B cell (primary cell): ENCODE measurements around the gene ABCA2. TPM values are rescaled to one million over a fixed set of nuclear protein-coding genes. Genes with fewer than 3 reads are reported as not detected.

ENCODE experiments used
- ATAC-seq: fragments of 200-7000 bp; cut with Tn5 transposase; one replicate; pipeline ENCODE4 v1.10.0; 2021; ENCODE audit warnings: low read depth, mild to moderate bottlenecking, moderate number of reproducible peaks, moderate library complexity
- CTCF ChIA-PET: fragments of 350-600 bp; sonication (Branson Sonifier 250); formaldehyde crosslinking; loops from one replicate; lab custom pipeline; 2021; ENCODE audit warnings: antibody characterized with exemption, inconsistent platforms; lab: Charles Lee
- POLR2A ChIA-PET: fragments of 350-600 bp; sonication (Branson Sonifier 250); formaldehyde crosslinking; loops from one replicate; lab custom pipeline; 2021; ENCODE audit warnings: antibody characterized with exemption; lab: Charles Lee
- DNase-seq: peaks from one replicate; pipeline ENCODE4 v3.0.0; 2013
- H2AFZ ChIP-seq: 2 replicates; pipeline ENCODE4 v1.6.1; 2012; ENCODE audit warnings: mild to moderate bottlenecking, low read depth, low read length; ENCODE audit not compliant: insufficient read depth, poor library complexity, severe bottlenecking
- H3K27ac ChIP-seq, 2 donors: 1 replicate in 1 of 2; 2 replicates in 1 of 2; pipeline ENCODE4 v1.5.1; 2012 to 2013; ENCODE audit warnings: low read length in 2 of 2, mild to moderate bottlenecking in 2 of 2, moderate library complexity in 1 of 2
- H3K27me3 ChIP-seq, 4 experiments: fragments of 200-600 bp in 1 of 4; sonication (generic) in 1 of 4; replicated peaks in 1 of 4; 1 replicate in 2 of 4; 2 replicates in 2 of 4; pipeline versions ENCODE4 v1.6.1 to v1.7.0; 2013 to 2016; ENCODE audit warnings: low read length in 3 of 4, mild to moderate bottlenecking in 2 of 4, mixed read lengths in 1 of 4, moderate library complexity in 1 of 4; ENCODE audit not compliant: insufficient read depth in 4 of 4, control insufficient read depth in 3 of 4; ENCODE audit errors: control extremely low read depth in 1 of 4
- H3K36me3 ChIP-seq, 2 experiments: replicated peaks in 1 of 2; 1 replicate in 1 of 2; 2 replicates in 1 of 2; pipeline versions ENCODE4 v1.6.1 to v1.7.1; 2013; ENCODE audit warnings: low read length in 1 of 2; ENCODE audit not compliant: insufficient read depth in 2 of 2, control insufficient read depth in 1 of 2; ENCODE audit errors: control extremely low read depth in 1 of 2, extremely low read depth in 1 of 2
- H3K4me1 ChIP-seq, 2 donors: fragments of 200-600 bp in 1 of 2; sonication (generic) in 1 of 2; 1 replicate in 1 of 2; 2 replicates in 1 of 2; pipeline versions ENCODE4 v1.5.1 to v1.6.1; 2013 to 2017; ENCODE audit warnings: low read length in 2 of 2; ENCODE audit not compliant: control insufficient read depth in 2 of 2, insufficient read depth in 2 of 2
- H3K4me2 ChIP-seq: replicated peaks from 2 replicates; pipeline ENCODE3; 2012; ENCODE audit warnings: mild to moderate bottlenecking, low read depth, low read length; ENCODE audit not compliant: poor library complexity, severe bottlenecking
- H3K4me3 ChIP-seq, 5 experiments: fragments of 200-600 bp in 1 of 5; sonication (generic) in 1 of 5; 1 replicate in 3 of 5; 2 replicates in 2 of 5; pipeline versions ENCODE4 v1.5.1 to v1.7.0; 2011 to 2016; ENCODE audit warnings: low read length in 4 of 5, mild to moderate bottlenecking in 4 of 5, low read depth in 2 of 5, control low read depth in 1 of 5, moderate library complexity in 1 of 5; ENCODE audit not compliant: insufficient read depth in 1 of 5; ENCODE audit errors: control extremely low read depth in 1 of 5, extremely low read depth in 1 of 5
- H3K79me2 ChIP-seq: fragments of 200-600 bp; sonication (generic); one replicate; pipeline ENCODE4 v1.6.0; 2016; ENCODE audit warnings: low read length; ENCODE audit not compliant: control insufficient read depth, insufficient read depth
- H3K9ac ChIP-seq: fragments of 200-600 bp; sonication (generic); 2 replicates; pipeline ENCODE4 v1.6.1; 2017; ENCODE audit warnings: mild to moderate bottlenecking, low read length, moderate library complexity
- H3K9me3 ChIP-seq, 3 donors: one replicate each; pipeline versions ENCODE4 v1.6.1 to v1.7.1; 2013; ENCODE audit warnings: low read length in 2 of 3; ENCODE audit not compliant: control insufficient read depth in 2 of 3, insufficient read depth in 1 of 3; ENCODE audit errors: control extremely low read depth in 1 of 3
- H4K20me1 ChIP-seq: 2 replicates; pipeline ENCODE4 v1.6.0; 2012; ENCODE audit warnings: mild to moderate bottlenecking, low read length; ENCODE audit not compliant: insufficient read depth, control insufficient read depth, poor library complexity, severe bottlenecking
- H3K27ac Mint-ChIP-seq: one replicate; pipeline ENCODE4 v1.8.0; 2021; ENCODE audit warnings: mixed read lengths
- H3K27me3 Mint-ChIP-seq: one replicate; pipeline ENCODE4 v1.8.0; 2021; ENCODE audit warnings: mixed read lengths
- H3K4me1 Mint-ChIP-seq: one replicate; pipeline ENCODE4 v1.8.0; 2021; ENCODE audit warnings: mixed read lengths
- H3K4me3 Mint-ChIP-seq: one replicate; pipeline ENCODE4 v1.8.0; 2021; ENCODE audit warnings: mixed read lengths
- H3K9me3 Mint-ChIP-seq: one replicate; pipeline ENCODE4 v1.8.0; 2022; ENCODE audit warnings: mixed read lengths; ENCODE audit not compliant: insufficient read depth
- EZH2 ChIP-seq: IDR thresholded peaks from 2 replicates; pipeline ENCODE4 v1.6.1; 2012; ENCODE audit warnings: borderline replicate concordance, low read depth, mild to moderate bottlenecking, moderate library complexity, low read length; ENCODE audit not compliant: insufficient read depth, poor library complexity, severe bottlenecking
- WGBS: methylation state at CpG from one replicate; pipeline ENCODE4 v1.1.5; 2013; ENCODE audit warnings: missing lambda C conversion rate; ENCODE audit not compliant: insufficient coverage; 5-methylcytosine and 5-hydroxymethylcytosine counted together
- intact Hi-C: fragments of 100-400 bp; cut with micrococcal nuclease; formaldehyde crosslinking; loops from one replicate; pipeline ENCODE4 v1.10.0; 2022
- polyA plus RNA-seq: library from polyadenylated mRNA; depleted of rRNA; stranded (reverse); fragments of >200 nt; gene quantifications from 2 replicates; pipeline ENCODE4 v1.2.3, GENCODE V29; 2012
- total RNA-seq, 2 donors: library from RNA; stranded (reverse); fragments of 120-200 nt in 1 of 2; gene quantifications; 1 replicate in 1 of 2; 2 replicates in 1 of 2; pipeline versions ENCODE4 v1.2.3 to v1.2.4, GENCODE V29; 2013 to 2022
- TF ChIP-seq, protein P1 (sequence below): fragments of 200-600 bp; IDR thresholded peaks from one replicate; pipeline ENCODE4 v1.8.0; 2022; ENCODE audit warnings: antibody characterized with exemption, mild to moderate bottlenecking

Gene ABCA2
- total and polyA plus RNA-seq, 2 donors (not counting 1 experiment from before 2014, with no cell fraction given) = 30.7 to 61.1 TPM

DNA sequence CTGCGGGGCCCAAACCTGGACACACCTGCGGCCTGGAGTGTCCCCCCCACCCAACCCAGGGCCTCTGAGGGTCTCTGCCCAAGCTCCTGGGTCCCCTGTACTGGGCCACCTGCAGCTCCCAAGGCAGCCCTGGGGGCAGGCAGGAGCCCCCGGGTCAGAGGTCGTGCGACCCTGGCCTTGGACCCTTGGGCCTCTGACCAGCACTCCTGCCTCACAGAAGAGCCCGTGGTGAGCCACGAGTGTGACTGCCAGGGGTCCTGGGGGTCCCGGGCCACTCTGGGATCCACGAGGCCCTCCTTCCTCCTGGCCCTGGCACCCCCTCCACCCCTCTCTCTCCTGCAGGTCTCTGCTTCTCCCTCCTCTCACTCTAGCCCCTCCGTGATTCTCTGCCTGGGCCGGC lies 55.7 kb downstream of the ABCA2 start:
- ChIA-PET CTCF (no interaction called here), POLR2A (no interaction called here)
- ATAC-seq (no peak), DNase-seq (no peak)
- no peaks in the 10 kb centered on the region for H3K36me3 ChIP-seq
- Mint-ChIP-seq H3K4me1 (peaks cover 3% of the 10 kb centered on the region), H3K27me3 (peaks cover 6% of the 10 kb centered on the region), H3K4me3 (no peak overlapping the region), H3K9me3 (no peaks in the 10 kb centered on the region), H3K27ac (no peak overlapping the region)
- H3K27ac ChIP-seq = no peak overlapping the region
- H3K4me1 ChIP-seq = no peaks in the 10 kb centered on the region
- H3K4me2 ChIP-seq = no peak overlapping the region
- TF ChIP-seq EZH2 = no peak
- TF ChIP-seq, protein P1, sequence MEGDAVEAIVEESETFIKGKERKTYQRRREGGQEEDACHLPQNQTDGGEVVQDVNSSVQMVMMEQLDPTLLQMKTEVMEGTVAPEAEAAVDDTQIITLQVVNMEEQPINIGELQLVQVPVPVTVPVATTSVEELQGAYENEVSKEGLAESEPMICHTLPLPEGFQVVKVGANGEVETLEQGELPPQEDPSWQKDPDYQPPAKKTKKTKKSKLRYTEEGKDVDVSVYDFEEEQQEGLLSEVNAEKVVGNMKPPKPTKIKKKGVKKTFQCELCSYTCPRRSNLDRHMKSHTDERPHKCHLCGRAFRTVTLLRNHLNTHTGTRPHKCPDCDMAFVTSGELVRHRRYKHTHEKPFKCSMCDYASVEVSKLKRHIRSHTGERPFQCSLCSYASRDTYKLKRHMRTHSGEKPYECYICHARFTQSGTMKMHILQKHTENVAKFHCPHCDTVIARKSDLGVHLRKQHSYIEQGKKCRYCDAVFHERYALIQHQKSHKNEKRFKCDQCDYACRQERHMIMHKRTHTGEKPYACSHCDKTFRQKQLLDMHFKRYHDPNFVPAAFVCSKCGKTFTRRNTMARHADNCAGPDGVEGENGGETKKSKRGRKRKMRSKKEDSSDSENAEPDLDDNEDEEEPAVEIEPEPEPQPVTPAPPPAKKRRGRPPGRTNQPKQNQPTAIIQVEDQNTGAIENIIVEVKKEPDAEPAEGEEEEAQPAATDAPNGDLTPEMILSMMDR = no peak
- no peak overlapping the region for H3K4me3 ChIP-seq
- intact Hi-C loops = no loop called here
- H2AFZ ChIP-seq = no peak overlapping the region
- H3K27me3 ChIP-seq = peaks cover 0 to 19% (median 3%) of the 10 kb centered on the region in 4 experiments
- H3K79me2 ChIP-seq = no peaks in the 10 kb centered on the region
- H3K9me3 ChIP-seq = no peaks in the 10 kb centered on the region
- WGBS = 86% methylated on average over 11 of the region's 11 CpGs
- no peaks in the 10 kb centered on the region for H4K20me1 ChIP-seq
- no peak overlapping the region for H3K9ac ChIP-seq

DNA sequence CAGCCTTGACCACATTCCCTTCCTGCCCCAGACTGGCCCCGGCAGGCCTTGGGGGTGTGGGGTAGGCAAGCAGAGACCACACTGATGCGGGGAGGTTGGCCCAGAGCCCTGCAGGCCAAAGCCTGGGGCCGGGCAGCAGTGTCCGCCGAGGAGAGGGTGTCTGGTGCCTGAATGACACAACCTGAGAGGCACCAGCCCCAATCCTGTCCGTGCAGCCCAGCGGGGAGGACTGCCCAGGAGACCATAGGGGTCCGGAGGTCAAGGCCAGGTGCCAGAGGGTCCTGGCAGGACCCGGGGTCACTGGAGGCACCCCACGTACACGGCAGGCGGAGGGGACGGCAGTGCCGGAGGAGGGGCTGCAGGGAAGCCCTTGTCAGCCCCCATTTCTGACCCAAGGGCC lies 56.3 kb downstream of the ABCA2 start:
- TF ChIP-seq, protein P1 = no peak
- no peak for TF ChIP-seq EZH2
- no peak for ATAC-seq
- Mint-ChIP-seq H3K9me3 (no peaks in the 10 kb centered on the region), H3K4me3 (no peak overlapping the region), H3K27me3 (peaks cover 6% of the 10 kb centered on the region), H3K4me1 (peaks cover 3% of the 10 kb centered on the region), H3K27ac (no peak overlapping the region)
- Histone ChIP-seq H3K9me3 (no peaks in the 10 kb centered on the region), H3K27ac (no peak overlapping the region), H3K9ac (no peak overlapping the region), H3K4me1 (no peaks in the 10 kb centered on the region), H3K4me3 (no peak overlapping the region), H4K20me1 (no peaks in the 10 kb centered on the region), H3K79me2 (no peaks in the 10 kb centered on the region), H3K27me3 (peaks cover 0 to 13% (median 1%) of the 10 kb centered on the region in 4 experiments), H3K36me3 (no peaks in the 10 kb centered on the region), H3K4me2 (no peak overlapping the region), H2AFZ (no peak overlapping the region)
- WGBS = 92% methylated on average over 13 of the region's 14 CpGs
- POLR2A ChIA-PET = interaction anchor here (0.6 kb wide), 1 partner anchor 620 kb away, joined by 3 read pairs; no protein-coding TSS in a partner anchor
- CTCF ChIA-PET = no interaction called here
- no peak for DNase-seq
- intact Hi-C loops = no loop called here
